HEK293 (cell line): ENCODE results near the gene ACKR3.

Source experiments
- YY1 ChIP-seq: fragments of 450-650 bp; formaldehyde crosslinking; IDR thresholded peaks from 2 replicates; pipeline ENCODE4 v1.5.1; 2018; ENCODE audit warnings: missing biosample characterization, missing genetic modification characterization
- ZFP37 ChIP-seq: fragments of 450-650 bp; formaldehyde crosslinking; IDR thresholded peaks from 2 replicates; pipeline ENCODE4 v1.5.1; 2016; ENCODE audit warnings: missing biosample characterization, missing genetic modification characterization
- ZNF248 ChIP-seq: fragments of 450-650 bp; formaldehyde crosslinking; IDR thresholded peaks from 2 replicates; pipeline ENCODE4 v1.5.1; 2017; ENCODE audit warnings: missing biosample characterization, missing genetic modification characterization
- ZNF654 ChIP-seq: fragments of 450-650 bp; formaldehyde crosslinking; IDR thresholded peaks from 2 replicates; pipeline ENCODE4 v1.5.1; 2016; ENCODE audit warnings: low read depth, missing biosample characterization, missing genetic modification characterization
- TF ChIP-seq, protein P1 (sequence below): fragments of 450-650 bp; formaldehyde crosslinking; IDR thresholded peaks from 2 replicates; pipeline ENCODE4 v1.5.1; 2016; ENCODE audit warnings: missing biosample characterization, missing genetic modification characterization

DNA sequence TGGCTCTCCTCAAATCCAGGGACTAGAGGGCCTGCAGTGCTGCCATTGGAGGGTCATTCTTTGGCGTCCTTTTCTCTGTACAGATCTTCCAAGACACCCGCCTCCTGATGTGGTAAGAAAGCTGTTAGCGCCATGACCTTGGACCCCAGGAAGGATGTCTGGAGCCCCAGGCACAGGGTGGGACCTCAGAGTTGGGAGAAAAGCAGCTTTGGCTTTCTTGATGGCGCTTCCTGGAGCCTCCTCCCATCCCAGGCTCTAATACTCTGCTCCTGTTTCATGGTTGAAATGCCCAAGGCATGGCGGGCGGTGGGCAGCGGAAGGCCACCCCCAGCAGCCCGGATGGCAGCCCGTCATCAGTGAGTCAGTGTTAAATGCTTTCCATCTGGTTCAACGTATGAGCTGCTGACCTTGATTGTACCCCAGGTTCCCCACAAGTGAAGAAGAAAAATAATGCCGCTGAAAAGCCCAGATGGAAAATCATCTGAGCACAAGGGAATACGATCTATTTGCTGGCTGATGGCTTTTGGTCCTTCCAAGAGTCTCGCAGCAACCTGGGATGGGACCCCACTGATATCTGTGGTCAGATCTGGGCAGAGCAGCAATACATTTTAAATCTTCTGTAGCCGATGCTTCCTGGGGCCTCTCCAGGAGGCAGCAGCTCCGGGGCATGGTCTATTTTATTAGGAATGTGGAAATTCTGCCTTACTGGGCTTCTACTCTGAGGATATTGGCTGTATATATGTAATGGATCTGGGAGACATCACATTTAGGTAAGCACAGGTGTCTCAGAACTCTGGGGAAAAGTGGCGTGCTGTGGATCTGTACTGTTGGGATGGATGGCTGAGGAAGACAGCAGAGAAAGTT, 15.1 kb downstream of the ACKR3 start:
- TF ChIP-seq, protein P1, sequence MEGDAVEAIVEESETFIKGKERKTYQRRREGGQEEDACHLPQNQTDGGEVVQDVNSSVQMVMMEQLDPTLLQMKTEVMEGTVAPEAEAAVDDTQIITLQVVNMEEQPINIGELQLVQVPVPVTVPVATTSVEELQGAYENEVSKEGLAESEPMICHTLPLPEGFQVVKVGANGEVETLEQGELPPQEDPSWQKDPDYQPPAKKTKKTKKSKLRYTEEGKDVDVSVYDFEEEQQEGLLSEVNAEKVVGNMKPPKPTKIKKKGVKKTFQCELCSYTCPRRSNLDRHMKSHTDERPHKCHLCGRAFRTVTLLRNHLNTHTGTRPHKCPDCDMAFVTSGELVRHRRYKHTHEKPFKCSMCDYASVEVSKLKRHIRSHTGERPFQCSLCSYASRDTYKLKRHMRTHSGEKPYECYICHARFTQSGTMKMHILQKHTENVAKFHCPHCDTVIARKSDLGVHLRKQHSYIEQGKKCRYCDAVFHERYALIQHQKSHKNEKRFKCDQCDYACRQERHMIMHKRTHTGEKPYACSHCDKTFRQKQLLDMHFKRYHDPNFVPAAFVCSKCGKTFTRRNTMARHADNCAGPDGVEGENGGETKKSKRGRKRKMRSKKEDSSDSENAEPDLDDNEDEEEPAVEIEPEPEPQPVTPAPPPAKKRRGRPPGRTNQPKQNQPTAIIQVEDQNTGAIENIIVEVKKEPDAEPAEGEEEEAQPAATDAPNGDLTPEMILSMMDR: no peak
- no peak for TF ChIP-seq ZNF654
- no peak for TF ChIP-seq ZNF248 (tag by site-specific recombination)
- TF ChIP-seq YY1 (tag by site-specific recombination): no peak
- TF ChIP-seq ZFP37 (tag by site-specific recombination): no peak
